ENCODE measurements around the gene NDUFAF2. TPM values are rescaled to one million over a fixed set of nuclear protein-coding genes. Genes with fewer than 3 reads are reported as not detected.

The NDUFAF2 gene
- total and polyA plus RNA-seq, 2 experiments from 2014 or later = 31.6 to 155 TPM

- no peak overlapping the region for H3K27ac ChIP-seq (ENCODE audit: low read depth)
- Mint-ChIP-seq H3K27ac (no peak overlapping the region), H3K9me3 (peaks cover 4% of the 10 kb centered on the region; the same call in 1 of the 3 replicates), H3K27me3 (ENCODE audit: insufficient read depth, low read depth, poor library complexity) (no peaks in the 10 kb centered on the region), H3K4me3 (no peak overlapping the region), H3K36me3 (ENCODE audit: low read depth) (peaks cover 11% of the 10 kb centered on the region; the same call in 2 of the 3 replicates), H3K4me1 (no peaks in the 10 kb centered on the region)
- H3K27me3 ChIP-seq (ENCODE audit: insufficient read depth) = no peaks in the 10 kb centered on the region
- no peak overlapping the region for H3K4me2 ChIP-seq
- DNase-seq (ENCODE audit: low spot score) (peak; percentile 19), ATAC-seq (no peak)
- no peak overlapping the region for H3K4me3 ChIP-seq
- H3K9me2 ChIP-seq (ENCODE audit: insufficient read depth) = no peaks in the 10 kb centered on the region; the same call in 1 of the 2 replicates
- H2AFZ ChIP-seq = no peak overlapping the region
- H3F3A ChIP-seq (replicated peaks; ENCODE audit: low read depth) = no peaks in the 10 kb centered on the region
- H3K36me3 ChIP-seq (ENCODE audit: insufficient read depth) = 0 out of 2 replicates have a peak, but pooled peaks cover 4% of the 10 kb centered on the region
- no peaks in the 10 kb centered on the region for H3K4me1 ChIP-seq (ENCODE audit: insufficient read depth)
- peaks cover 12% of the 10 kb centered on the region for H3K79me2 ChIP-seq (replicated peaks; ENCODE audit: insufficient read depth)
- H4K20me1 ChIP-seq (replicated peaks; ENCODE audit: insufficient read depth) = peaks cover 14% of the 10 kb centered on the region
- TF ChIP-seq ETS1 (IDR thresholded peaks at IDR 0.05) = no peak
- TF ChIP-seq CTCF (conservative IDR thresholded peaks at IDR 0.05; ENCODE audit: low read depth in 2 of 2) = peak in 1 of 2 experiments; percentile 58; a peak in 3 of 4 replicates
Measured at GRCh38 chr5:60929024-60929423, 16.0 kb upstream of the NDUFAF2 start.

DNA sequence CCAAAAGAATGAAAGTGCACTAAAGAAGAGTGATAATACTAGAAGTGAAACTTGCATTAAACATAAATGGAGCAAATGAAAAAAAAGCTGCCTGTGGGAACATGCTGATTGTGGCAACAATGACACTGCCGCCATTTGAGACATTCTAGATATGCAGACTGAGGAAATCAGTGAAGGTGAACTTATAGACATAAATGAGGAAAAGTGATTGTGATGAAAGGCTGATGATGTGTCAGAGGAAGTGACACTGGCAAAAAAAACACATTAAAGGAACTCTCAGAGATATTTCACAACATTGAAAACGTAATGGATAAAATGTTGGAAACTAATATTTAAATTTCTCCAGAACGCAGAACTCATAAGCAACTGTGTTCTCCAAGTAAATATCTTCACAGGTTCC lies 1.4 kb upstream of the NDUFAF2 start:
- Histone ChIP-seq H2AFZ (no peak overlapping the region), H3F3A (replicated peaks; ENCODE audit: low read depth) (no peaks in the 10 kb centered on the region), H3K79me2 (replicated peaks; ENCODE audit: insufficient read depth) (peaks cover 76% of the 10 kb centered on the region), H3K36me3 (ENCODE audit: insufficient read depth) (0 out of 2 replicates have a peak, but pooled peaks cover 6% of the 10 kb centered on the region), H3K9me2 (ENCODE audit: insufficient read depth) (no peaks in the 10 kb centered on the region), H3K4me3 (peak overlapping the region; percentile 93), H3K4me1 (ENCODE audit: insufficient read depth) (peaks cover 4% of the 10 kb centered on the region), H3K4me2 (peak overlapping the region; percentile 98), H3K27me3 (ENCODE audit: insufficient read depth) (peaks cover 10% of the 10 kb centered on the region; the same call in 1 of the 2 replicates), H3K27ac (ENCODE audit: low read depth) (no peak overlapping the region), H4K20me1 (replicated peaks; ENCODE audit: insufficient read depth) (peaks cover 9% of the 10 kb centered on the region)
- Mint-ChIP-seq H3K36me3 (ENCODE audit: low read depth) (peaks cover 23% of the 10 kb centered on the region; the same call in 2 of the 3 replicates), H3K4me1 (peaks cover 2% of the 10 kb centered on the region; the same call in 1 of the 3 replicates), H3K27ac (no peak overlapping the region), H3K4me3 (no peak overlapping the region), H3K27me3 (ENCODE audit: insufficient read depth, low read depth, poor library complexity) (peaks cover 5% of the 10 kb centered on the region), H3K9me3 (peaks cover 1% of the 10 kb centered on the region; the same call in 1 of the 3 replicates)
- no peak for DNase-seq (ENCODE audit: low spot score)
- no peak for ATAC-seq
- TF ChIP-seq CTCF (conservative IDR thresholded peaks at IDR 0.05; ENCODE audit: low read depth in 2 of 2) (no peak), REST (IDR thresholded peaks at IDR 0.05; ENCODE audit: unreplicated experiment) (no peak), NANOG (IDR thresholded peaks at IDR 0.05; ENCODE audit: borderline replicate concordance) (no peak)
- TF ChIP-seq, protein P1, sequence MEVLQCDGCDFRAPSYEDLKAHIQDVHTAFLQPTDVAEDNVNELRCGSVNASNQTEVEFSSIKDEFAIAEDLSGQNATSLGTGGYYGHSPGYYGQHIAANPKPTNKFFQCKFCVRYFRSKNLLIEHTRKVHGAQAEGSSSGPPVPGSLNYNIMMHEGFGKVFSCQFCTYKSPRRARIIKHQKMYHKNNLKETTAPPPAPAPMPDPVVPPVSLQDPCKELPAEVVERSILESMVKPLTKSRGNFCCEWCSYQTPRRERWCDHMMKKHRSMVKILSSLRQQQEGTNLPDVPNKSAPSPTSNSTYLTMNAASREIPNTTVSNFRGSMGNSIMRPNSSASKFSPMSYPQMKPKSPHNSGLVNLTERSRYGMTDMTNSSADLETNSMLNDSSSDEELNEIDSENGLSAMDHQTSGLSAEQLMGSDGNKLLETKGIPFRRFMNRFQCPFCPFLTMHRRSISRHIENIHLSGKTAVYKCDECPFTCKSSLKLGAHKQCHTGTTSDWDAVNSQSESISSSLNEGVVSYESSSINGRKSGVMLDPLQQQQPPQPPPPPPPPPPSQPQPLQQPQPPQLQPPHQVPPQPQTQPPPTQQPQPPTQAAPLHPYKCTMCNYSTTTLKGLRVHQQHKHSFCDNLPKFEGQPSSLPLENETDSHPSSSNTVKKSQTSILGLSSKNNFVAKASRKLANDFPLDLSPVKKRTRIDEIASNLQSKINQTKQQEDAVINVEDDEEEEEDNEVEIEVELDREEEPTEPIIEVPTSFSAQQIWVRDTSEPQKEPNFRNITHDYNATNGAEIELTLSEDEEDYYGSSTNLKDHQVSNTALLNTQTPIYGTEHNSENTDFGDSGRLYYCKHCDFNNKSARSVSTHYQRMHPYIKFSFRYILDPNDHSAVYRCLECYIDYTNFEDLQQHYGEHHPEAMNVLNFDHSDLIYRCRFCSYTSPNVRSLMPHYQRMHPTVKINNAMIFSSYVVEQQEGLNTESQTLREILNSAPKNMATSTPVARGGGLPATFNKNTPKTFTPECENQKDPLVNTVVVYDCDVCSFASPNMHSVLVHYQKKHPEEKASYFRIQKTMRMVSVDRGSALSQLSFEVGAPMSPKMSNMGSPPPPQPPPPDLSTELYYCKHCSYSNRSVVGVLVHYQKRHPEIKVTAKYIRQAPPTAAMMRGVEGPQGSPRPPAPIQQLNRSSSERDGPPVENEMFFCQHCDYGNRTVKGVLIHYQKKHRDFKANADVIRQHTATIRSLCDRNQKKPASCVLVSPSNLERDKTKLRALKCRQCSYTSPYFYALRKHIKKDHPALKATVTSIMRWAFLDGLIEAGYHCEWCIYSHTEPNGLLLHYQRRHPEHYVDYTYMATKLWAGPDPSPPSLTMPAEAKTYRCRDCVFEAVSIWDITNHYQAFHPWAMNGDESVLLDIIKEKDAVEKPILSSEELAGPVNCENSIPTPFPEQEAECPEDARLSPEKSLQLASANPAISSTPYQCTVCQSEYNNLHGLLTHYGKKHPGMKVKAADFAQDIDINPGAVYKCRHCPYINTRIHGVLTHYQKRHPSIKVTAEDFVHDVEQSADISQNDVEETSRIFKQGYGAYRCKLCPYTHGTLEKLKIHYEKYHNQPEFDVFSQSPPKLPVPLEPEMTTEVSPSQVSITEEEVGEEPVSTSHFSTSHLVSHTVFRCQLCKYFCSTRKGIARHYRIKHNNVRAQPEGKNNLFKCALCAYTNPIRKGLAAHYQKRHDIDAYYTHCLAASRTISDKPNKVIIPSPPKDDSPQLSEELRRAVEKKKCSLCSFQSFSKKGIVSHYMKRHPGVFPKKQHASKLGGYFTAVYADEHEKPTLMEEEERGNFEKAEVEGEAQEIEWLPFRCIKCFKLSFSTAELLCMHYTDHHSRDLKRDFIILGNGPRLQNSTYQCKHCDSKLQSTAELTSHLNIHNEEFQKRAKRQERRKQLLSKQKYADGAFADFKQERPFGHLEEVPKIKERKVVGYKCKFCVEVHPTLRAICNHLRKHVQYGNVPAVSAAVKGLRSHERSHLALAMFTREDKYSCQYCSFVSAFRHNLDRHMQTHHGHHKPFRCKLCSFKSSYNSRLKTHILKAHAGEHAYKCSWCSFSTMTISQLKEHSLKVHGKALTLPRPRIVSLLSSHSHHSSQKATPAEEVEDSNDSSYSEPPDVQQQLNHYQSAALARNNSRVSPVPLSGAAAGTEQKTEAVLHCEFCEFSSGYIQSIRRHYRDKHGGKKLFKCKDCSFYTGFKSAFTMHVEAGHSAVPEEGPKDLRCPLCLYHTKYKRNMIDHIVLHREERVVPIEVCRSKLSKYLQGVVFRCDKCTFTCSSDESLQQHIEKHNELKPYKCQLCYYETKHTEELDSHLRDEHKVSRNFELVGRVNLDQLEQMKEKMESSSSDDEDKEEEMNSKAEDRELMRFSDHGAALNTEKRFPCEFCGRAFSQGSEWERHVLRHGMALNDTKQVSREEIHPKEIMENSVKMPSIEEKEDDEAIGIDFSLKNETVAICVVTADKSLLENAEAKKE (CRISPR knock-in tag; IDR thresholded peaks at IDR 0.05) = no peak

All from GM23338 (cell line).